Measurements from ENCODE around the gene ETFA.

ETFA gene

GRCh38 chr15:76252249-76252648, 59.0 kb downstream of the ETFA start:
- Histone ChIP-seq H3K9me3 (ENCODE audit: control insufficient read depth, insufficient read depth, low read length) (no peaks in the 10 kb centered on the region), H3K27me3 (ENCODE audit: control insufficient read depth, insufficient read depth, low read length) (no peaks in the 10 kb centered on the region), H3K36me3 (ENCODE audit: control insufficient read depth, insufficient read depth, low read length) (no peaks in the 10 kb centered on the region), H3K4me1 (ENCODE audit: control insufficient read depth, insufficient read depth, low read length) (peaks cover 5% of the 10 kb centered on the region), H3K9ac (ENCODE audit: low read depth, low read length) (no peak overlapping the region), H3K4me3 (ENCODE audit: low read depth, low read length) (no peak overlapping the region)

- H3K4me3 ChIP-seq (ENCODE audit: low read depth, low read length) = no peak overlapping the region
- H3K9ac ChIP-seq (ENCODE audit: low read depth, low read length) = no peak overlapping the region
- peaks cover 5% of the 10 kb centered on the region for H3K4me1 ChIP-seq (ENCODE audit: control insufficient read depth, insufficient read depth, low read length)
- H3K9me3 ChIP-seq (ENCODE audit: control insufficient read depth, insufficient read depth, low read length) = no peaks in the 10 kb centered on the region
- H3K36me3 ChIP-seq (ENCODE audit: control insufficient read depth, insufficient read depth, low read length) = no peaks in the 10 kb centered on the region
- no peaks in the 10 kb centered on the region for H3K27me3 ChIP-seq (ENCODE audit: control insufficient read depth, insufficient read depth, low read length)
Measured at GRCh38 chr15:76251717-76252116, 59.6 kb downstream of the ETFA start.

GRCh38 chr15:76245072-76245610, 66.1 kb downstream of the ETFA start:
- Histone ChIP-seq H3K4me1 (ENCODE audit: control insufficient read depth, insufficient read depth, low read length) (no peaks in the 10 kb centered on the region), H3K36me3 (ENCODE audit: control insufficient read depth, insufficient read depth, low read length) (no peaks in the 10 kb centered on the region), H3K9me3 (ENCODE audit: control insufficient read depth, insufficient read depth, low read length) (no peaks in the 10 kb centered on the region), H3K9ac (ENCODE audit: low read depth, low read length) (no peak overlapping the region), H3K27me3 (ENCODE audit: control insufficient read depth, insufficient read depth, low read length) (no peaks in the 10 kb centered on the region), H3K4me3 (ENCODE audit: low read depth, low read length) (no peak overlapping the region)

GRCh38 chr15:76239786-76240185, 71.5 kb downstream of the ETFA start:
- no peaks in the 10 kb centered on the region for H3K9me3 ChIP-seq (ENCODE audit: control insufficient read depth, insufficient read depth, low read length)
- H3K9ac ChIP-seq (ENCODE audit: low read depth, low read length) = no peak overlapping the region
- no peak overlapping the region for H3K4me3 ChIP-seq (ENCODE audit: low read depth, low read length)
- no peaks in the 10 kb centered on the region for H3K36me3 ChIP-seq (ENCODE audit: control insufficient read depth, insufficient read depth, low read length)
- H3K27me3 ChIP-seq (ENCODE audit: control insufficient read depth, insufficient read depth, low read length) = no peaks in the 10 kb centered on the region
- peaks cover 4% of the 10 kb centered on the region for H3K4me1 ChIP-seq (ENCODE audit: control insufficient read depth, insufficient read depth, low read length)

GRCh38 chr15:76236350-76236749, 74.9 kb downstream of the ETFA start:
- no peak overlapping the region for H3K9ac ChIP-seq (ENCODE audit: low read depth, low read length)
- peaks cover 6% of the 10 kb centered on the region for H3K4me1 ChIP-seq (ENCODE audit: control insufficient read depth, insufficient read depth, low read length)
- no peaks in the 10 kb centered on the region for H3K36me3 ChIP-seq (ENCODE audit: control insufficient read depth, insufficient read depth, low read length)
- H3K27me3 ChIP-seq (ENCODE audit: control insufficient read depth, insufficient read depth, low read length) = no peaks in the 10 kb centered on the region
- H3K4me3 ChIP-seq (ENCODE audit: low read depth, low read length) = no peak overlapping the region
- H3K9me3 ChIP-seq (ENCODE audit: control insufficient read depth, insufficient read depth, low read length) = no peaks in the 10 kb centered on the region

GRCh38 chr15:76235186-76235826, 76.0 kb downstream of the ETFA start:
- no peaks in the 10 kb centered on the region for H3K27me3 ChIP-seq (ENCODE audit: control insufficient read depth, insufficient read depth, low read length)
- peaks cover 6% of the 10 kb centered on the region for H3K4me1 ChIP-seq (ENCODE audit: control insufficient read depth, insufficient read depth, low read length)

GRCh38 chr15:76234337-76234889, 76.9 kb downstream of the ETFA start:
- Histone ChIP-seq H3K36me3 (ENCODE audit: control insufficient read depth, insufficient read depth, low read length) (no peaks in the 10 kb centered on the region), H3K9me3 (ENCODE audit: control insufficient read depth, insufficient read depth, low read length) (no peaks in the 10 kb centered on the region), H3K9ac (ENCODE audit: low read depth, low read length) (no peak overlapping the region), H3K4me3 (ENCODE audit: low read depth, low read length) (no peak overlapping the region), H3K27me3 (ENCODE audit: control insufficient read depth, insufficient read depth, low read length) (no peaks in the 10 kb centered on the region), H3K4me1 (ENCODE audit: control insufficient read depth, insufficient read depth, low read length) (peaks cover 6% of the 10 kb centered on the region)

More at GRCh38 chr15:76235186-76235826, 76.0 kb downstream of the ETFA start:
- no peaks in the 10 kb centered on the region for H3K36me3 ChIP-seq (ENCODE audit: control insufficient read depth, insufficient read depth, low read length)
- H3K9me3 ChIP-seq (ENCODE audit: control insufficient read depth, insufficient read depth, low read length) = no peaks in the 10 kb centered on the region
- H3K9ac ChIP-seq (ENCODE audit: low read depth, low read length) = no peak overlapping the region
- H3K4me3 ChIP-seq (ENCODE audit: low read depth, low read length) = no peak overlapping the region

GRCh38 chr15:76233921-76234320, 77.3 kb downstream of the ETFA start:
- H3K27me3 ChIP-seq (ENCODE audit: control insufficient read depth, insufficient read depth, low read length) = no peaks in the 10 kb centered on the region
- no peak overlapping the region for H3K9ac ChIP-seq (ENCODE audit: low read depth, low read length)
- H3K36me3 ChIP-seq (ENCODE audit: control insufficient read depth, insufficient read depth, low read length) = no peaks in the 10 kb centered on the region
- H3K4me1 ChIP-seq (ENCODE audit: control insufficient read depth, insufficient read depth, low read length) = peaks cover 6% of the 10 kb centered on the region
- no peak overlapping the region for H3K4me3 ChIP-seq (ENCODE audit: low read depth, low read length)
- no peaks in the 10 kb centered on the region for H3K9me3 ChIP-seq (ENCODE audit: control insufficient read depth, insufficient read depth, low read length)

- peaks cover under 1% of the 10 kb centered on the region for H3K36me3 ChIP-seq (ENCODE audit: control insufficient read depth, insufficient read depth, low read length)
- H3K4me3 ChIP-seq (ENCODE audit: low read depth, low read length) = no peak overlapping the region
- H3K9ac ChIP-seq (ENCODE audit: low read depth, low read length) = no peak overlapping the region
- no peaks in the 10 kb centered on the region for H3K9me3 ChIP-seq (ENCODE audit: control insufficient read depth, insufficient read depth, low read length)
- H3K27me3 ChIP-seq (ENCODE audit: control insufficient read depth, insufficient read depth, low read length) = no peaks in the 10 kb centered on the region
- H3K4me1 ChIP-seq (ENCODE audit: control insufficient read depth, insufficient read depth, low read length) = no peaks in the 10 kb centered on the region
Measured at GRCh38 chr15:76229266-76229665, 82.0 kb downstream of the ETFA start.

- Histone ChIP-seq H3K27me3 (ENCODE audit: control insufficient read depth, insufficient read depth, low read length) (no peaks in the 10 kb centered on the region), H3K4me3 (ENCODE audit: low read depth, low read length) (no peak overlapping the region), H3K9ac (ENCODE audit: low read depth, low read length) (no peak overlapping the region), H3K9me3 (ENCODE audit: control insufficient read depth, insufficient read depth, low read length) (no peaks in the 10 kb centered on the region), H3K36me3 (ENCODE audit: control insufficient read depth, insufficient read depth, low read length) (peaks cover 3% of the 10 kb centered on the region), H3K4me1 (ENCODE audit: control insufficient read depth, insufficient read depth, low read length) (no peaks in the 10 kb centered on the region)
Measured at GRCh38 chr15:76223521-76223920, 87.7 kb downstream of the ETFA start.

- Histone ChIP-seq H3K27me3 (ENCODE audit: control insufficient read depth, insufficient read depth, low read length) (no peaks in the 10 kb centered on the region), H3K4me1 (ENCODE audit: control insufficient read depth, insufficient read depth, low read length) (no peaks in the 10 kb centered on the region), H3K9me3 (ENCODE audit: control insufficient read depth, insufficient read depth, low read length) (no peaks in the 10 kb centered on the region), H3K36me3 (ENCODE audit: control insufficient read depth, insufficient read depth, low read length) (peaks cover 3% of the 10 kb centered on the region), H3K4me3 (ENCODE audit: low read depth, low read length) (no peak overlapping the region), H3K9ac (ENCODE audit: low read depth, low read length) (no peak overlapping the region)
Measured at GRCh38 chr15:76222159-76222558, 89.1 kb downstream of the ETFA start.

GRCh38 chr15:76221085-76221767, 90.0 kb downstream of the ETFA start:
- no peaks in the 10 kb centered on the region for H3K9me3 ChIP-seq (ENCODE audit: control insufficient read depth, insufficient read depth, low read length)
- H3K4me1 ChIP-seq (ENCODE audit: control insufficient read depth, insufficient read depth, low read length) = no peaks in the 10 kb centered on the region
- H3K27me3 ChIP-seq (ENCODE audit: control insufficient read depth, insufficient read depth, low read length) = no peaks in the 10 kb centered on the region
- peaks cover 3% of the 10 kb centered on the region for H3K36me3 ChIP-seq (ENCODE audit: control insufficient read depth, insufficient read depth, low read length)
- no peak overlapping the region for H3K4me3 ChIP-seq (ENCODE audit: low read depth, low read length)
- no peak overlapping the region for H3K9ac ChIP-seq (ENCODE audit: low read depth, low read length)
